AG08396 (cell line): ENCODE results near the gene CHPF.

Experiments
- DNase-seq: peaks from one replicate; pipeline ENCODE4 v3.0.0; 2012; ENCODE audit warnings: low spot score, mixed read lengths

Gene CHPF

DNA sequence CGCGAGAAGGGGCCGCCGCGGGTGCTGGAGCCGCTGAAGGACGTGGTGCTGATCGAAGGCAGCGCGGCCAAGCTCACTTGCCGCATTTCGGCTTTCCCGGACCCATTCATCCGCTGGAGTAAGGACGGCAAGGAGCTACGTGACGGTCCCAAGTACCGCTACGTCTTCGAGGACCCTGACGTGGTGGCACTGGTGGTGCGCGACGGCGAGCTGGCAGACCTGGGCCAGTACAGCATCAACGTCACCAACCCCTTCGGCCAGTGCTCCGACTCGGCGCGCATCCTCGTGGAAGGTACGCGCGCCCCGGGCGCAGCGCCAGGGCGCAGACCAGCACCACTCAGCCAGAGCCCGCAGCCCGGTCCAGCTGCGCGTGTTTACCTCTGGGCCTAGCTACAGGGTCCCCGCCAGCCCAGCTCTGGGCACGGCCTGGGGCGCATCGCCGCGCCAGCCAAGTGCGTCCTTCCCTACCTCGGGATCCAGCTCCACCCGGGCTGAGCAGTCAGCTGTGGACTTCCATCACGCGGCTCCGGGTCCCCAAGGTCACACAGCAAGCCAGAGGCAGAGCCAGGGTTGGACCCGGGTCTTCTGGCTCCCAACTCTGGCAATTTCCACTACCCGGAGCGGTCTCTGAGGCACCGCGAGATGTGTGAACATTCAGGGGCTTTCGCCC, 46.6 kb downstream of the CHPF start:
- no peak for DNase-seq

DNA sequence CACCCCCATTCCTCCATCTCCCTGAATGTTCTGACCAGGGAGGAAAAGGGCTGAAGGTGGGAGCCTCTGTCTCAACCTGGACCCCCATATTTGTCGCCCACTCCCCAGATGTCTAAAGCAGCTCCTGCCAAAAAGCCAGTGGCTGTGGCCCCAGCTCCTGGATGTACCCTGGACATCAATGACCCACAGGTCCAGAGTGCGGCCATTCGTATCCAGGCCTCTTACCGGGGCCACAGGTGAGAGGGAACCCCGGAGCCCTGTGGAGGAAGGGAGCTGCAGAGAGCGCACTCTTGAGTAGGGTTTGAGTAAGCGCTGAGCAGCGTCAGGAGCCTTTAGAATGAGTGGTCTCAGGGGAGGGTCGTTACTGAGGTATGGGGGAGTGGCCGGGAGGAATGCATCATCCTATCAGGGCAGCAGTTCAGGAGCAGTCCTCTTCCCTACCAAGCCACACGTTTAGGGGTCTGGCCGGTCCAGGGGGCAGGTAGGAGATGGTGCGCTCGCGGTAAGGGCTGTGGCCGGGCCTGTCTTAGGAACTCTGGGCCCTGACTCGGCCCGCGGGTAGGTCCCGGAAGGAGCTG, 47.3 kb downstream of the CHPF start:
- DNase-seq = no peak

DNA sequence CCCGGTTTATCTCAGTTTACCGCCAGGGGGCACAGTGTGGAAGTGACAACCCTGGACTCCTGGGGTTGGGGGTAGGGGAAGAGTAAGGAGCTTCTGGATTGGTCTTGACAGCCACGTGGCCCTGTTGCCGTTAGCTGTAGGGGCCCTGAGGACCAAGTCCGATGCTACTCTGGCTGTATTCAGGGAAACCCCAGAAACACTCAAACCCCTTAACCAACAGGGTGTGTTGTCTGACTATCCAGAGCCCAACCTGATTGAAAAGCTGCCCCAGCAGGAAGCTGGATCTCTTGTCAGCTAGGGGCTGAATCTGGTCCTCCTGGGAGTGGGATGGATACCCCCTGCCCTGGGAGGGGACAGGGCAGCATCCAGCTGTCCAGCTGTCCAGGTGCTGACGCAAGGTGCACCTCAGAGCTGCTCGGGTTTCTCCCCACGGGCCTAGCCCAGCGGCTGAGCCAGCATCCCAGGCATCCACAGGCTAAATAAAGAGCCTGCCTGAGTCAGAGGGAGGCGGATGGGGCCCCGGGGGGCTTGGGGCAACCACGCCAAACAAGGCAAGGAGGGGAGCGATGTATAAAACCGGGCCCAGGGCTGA, 48.0 kb downstream of the CHPF start:
- DNase-seq = peak; percentile 89

DNA sequence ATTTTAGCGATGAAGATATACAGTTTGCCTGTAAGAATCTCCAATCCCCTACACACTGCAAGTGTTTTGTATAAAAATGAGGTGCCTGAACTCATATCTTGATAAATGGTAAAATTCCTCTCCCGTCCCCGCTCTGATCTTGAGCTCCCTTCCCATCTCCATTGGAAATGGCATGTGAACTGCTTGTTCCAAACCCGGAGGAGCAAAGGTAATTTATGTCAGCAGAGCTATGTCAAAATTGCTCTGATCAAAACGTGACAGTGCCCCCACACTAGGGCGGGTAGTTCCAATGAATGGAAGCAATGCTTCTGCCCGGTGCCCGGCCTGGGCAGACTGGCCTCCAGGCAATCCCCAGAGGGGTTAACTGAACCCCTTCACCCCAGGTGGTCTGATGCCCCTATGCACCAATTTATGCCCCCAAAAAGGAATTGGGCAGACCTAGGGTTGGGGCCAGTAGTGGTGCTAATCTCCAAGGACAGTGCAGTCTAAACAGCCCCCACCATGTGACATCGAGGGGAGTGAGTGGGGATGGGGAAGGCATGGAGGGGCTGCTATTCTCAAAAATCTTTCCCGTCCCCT, 48.6 kb downstream of the CHPF start:
- DNase-seq = no peak

DNA sequence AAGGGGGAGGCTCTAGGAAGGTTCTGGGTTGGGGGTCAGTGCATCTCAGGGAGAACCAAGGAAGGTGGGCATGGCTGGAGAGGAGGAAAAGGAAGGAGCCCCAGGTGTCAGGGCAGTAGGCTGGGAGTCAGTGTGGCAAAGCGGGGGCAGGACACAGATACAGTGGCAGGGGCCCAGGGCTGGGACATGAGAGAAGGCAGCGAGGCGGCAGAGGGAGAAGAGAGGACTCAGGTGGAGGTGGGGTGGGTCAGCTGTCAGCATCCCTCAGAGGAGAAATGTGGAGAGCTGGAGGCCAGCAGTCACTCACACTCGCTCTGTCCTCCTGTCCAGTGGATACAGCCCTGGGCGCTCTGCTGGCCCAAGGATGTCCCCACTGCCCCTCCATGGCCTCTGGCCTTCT, 50.5 kb downstream of the CHPF start:
- no peak for DNase-seq

DNA sequence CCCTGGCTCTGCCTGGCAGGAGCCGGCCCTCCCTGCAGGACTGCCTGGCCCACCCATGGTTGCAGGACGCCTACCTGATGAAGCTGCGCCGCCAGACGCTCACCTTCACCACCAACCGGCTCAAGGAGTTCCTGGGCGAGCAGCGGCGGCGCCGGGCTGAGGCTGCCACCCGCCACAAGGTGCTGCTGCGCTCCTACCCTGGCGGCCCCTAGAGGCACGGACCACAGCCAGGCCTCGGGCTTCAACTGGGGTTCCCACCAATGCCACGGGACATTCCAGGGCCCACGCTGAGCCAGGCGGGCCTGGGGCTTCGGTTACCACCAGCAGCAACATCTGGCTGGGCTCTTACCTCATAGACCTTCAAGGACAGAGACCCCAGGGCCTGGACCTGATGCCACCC, 51.0 kb downstream of the CHPF start:
- DNase-seq = no peak

DNA sequence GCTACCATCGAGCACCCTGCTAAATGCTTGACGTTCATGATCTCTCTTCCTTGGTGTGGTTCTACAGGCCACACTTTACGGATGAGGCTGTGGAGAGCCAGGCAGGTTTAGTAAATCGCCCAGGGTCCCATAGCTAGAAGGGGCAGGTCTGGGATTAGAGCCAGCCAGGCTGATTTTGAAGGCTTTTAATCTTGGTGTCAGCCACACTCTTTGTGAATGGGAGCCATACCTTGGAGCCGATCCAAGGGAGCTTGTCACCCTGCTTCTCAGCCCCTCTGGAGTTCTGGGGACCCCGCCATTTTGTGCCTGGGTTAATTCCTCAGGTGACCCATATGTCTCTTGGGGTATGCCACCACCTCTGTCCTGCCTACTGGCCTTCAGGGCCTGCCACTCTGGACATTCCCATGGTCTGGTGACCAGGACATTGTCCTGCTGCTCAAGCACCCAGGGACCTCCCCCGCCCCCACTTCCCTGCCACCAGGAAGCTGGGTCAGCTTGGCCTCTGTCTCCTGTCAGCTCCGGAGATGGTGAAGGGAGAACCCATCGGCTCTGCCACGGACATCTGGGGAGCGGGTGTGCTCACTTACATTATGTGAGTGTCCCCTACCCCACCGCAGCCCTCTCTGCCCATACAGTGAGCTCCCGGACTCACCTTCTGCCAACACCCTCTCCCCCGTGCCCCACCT, 52.2 kb downstream of the CHPF start:
- no peak for DNase-seq

DNA sequence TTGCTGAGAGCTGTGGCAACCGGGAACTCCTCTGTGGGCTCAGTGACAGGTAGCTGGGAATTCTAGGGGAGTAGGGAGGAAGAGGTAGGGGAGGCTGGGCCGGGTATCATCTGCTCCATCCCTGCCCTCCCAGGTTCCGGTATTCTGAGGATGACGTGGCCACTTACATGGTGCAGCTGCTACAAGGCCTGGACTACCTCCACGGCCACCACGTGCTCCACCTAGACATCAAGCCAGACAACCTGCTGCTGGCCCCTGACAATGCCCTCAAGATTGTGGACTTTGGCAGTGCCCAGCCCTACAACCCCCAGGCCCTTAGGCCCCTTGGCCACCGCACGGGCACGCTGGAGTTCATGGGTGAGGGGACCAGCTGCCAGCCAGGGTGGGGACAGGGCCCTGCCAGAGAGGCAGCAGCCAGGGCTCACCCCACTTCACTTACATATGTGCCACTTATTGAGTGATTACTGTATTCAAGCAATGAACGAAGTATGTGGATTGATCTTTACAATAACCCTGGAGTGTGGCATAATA, 52.9 kb downstream of the CHPF start:
- DNase-seq = no peak

DNA sequence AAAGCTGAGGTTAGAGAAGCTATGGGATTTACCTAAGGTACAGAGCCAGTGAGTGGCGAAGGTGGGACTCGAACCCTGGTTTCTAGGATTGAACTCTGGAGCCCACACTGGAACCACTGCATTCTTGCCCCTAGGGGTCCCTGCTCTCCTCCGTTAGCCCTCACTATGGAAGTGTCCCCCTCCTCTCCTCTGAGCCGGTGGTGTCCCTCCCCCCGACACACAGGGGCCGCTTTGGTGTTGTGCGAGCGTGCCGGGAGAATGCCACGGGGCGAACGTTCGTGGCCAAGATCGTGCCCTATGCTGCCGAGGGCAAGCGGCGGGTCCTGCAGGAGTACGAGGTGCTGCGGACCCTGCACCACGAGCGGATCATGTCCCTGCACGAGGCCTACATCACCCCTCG, 53.4 kb downstream of the CHPF start:
- DNase-seq = no peak

DNA sequence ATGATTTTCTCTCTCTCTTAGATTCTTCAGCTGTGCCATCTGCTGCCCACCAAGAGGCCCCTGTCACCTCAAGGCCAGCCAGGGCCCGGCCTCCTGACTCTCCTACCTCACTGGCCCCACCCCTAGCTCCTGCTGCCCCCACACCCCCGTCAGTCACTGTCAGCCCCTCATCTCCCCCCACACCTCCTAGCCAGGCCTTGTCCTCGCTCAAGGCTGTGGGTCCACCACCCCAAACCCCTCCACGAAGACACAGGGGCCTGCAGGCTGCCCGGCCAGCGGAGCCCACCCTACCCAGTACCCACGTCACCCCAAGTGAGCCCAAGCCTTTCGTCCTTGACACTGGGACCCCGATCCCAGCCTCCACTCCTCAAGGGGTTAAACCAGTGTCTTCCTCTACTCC, 54.3 kb downstream of the CHPF start:
- DNase-seq = no peak
